GM13976 (cell line): ENCODE data around the gene FXYD6.
A peak's percentile ranks its signal among the peaks of the same experiment; 100 is the strongest.

Experiments
- DNase-seq: peaks from one replicate; pipeline ENCODE4 v3.0.0; 2012; ENCODE audit warnings: low spot score
- CTCF ChIP-seq: IDR thresholded peaks from 2 replicates; pipeline ENCODE4 v1.5.1; 2012; ENCODE audit warnings: borderline replicate concordance, mild to moderate bottlenecking; ENCODE audit not compliant: insufficient read depth; ENCODE audit errors: extremely low read depth, missing control alignments, control extremely low read depth
- in situ Hi-C: fragments of 300-500 bp; cut with MboI; formaldehyde crosslinking; loops from one replicate; pipeline ENCODE4 v1.12.0; 2022; ENCODE audit warnings: low sequenced_read_pairs, mixed read lengths, inconsistent platforms; ENCODE audit not compliant: unreplicated experiment

FXYD6 gene

GRCh38 chr11:117851106-117851505 is 25.4 kb downstream of the FXYD6 start:
- in situ Hi-C loops, result no loop called here

GRCh38 chr11:117849781-117850414 is 26.6 kb downstream of the FXYD6 start:
- in situ Hi-C loops, result no loop called here
- no peak for DNase-seq
- TF ChIP-seq CTCF, result no peak

More at GRCh38 chr11:117851106-117851505, 25.4 kb downstream of the FXYD6 start:
- TF ChIP-seq CTCF, result no peak
- no peak for DNase-seq

- TF ChIP-seq CTCF, result peak; percentile 92
- DNase-seq, result peak; percentile 73
- in situ Hi-C loops, result loop anchor here (5.0 kb wide), 1 partner anchor 103 kb away; no protein-coding TSS in a partner anchor
Measured at GRCh38 chr11:117843666-117844484, 32.6 kb downstream of the FXYD6 start.

- no peak for DNase-seq
- no peak for TF ChIP-seq CTCF
- in situ Hi-C loops, result loop anchor here (5.0 kb wide), 1 partner anchor 105 kb away; no protein-coding TSS in a partner anchor
Measured at GRCh38 chr11:117842131-117842941, 34.1 kb downstream of the FXYD6 start.

GRCh38 chr11:117841551-117842031 is 34.9 kb downstream of the FXYD6 start:
- no peak for TF ChIP-seq CTCF
- in situ Hi-C loops, result loop anchor here (5.0 kb wide), 1 partner anchor 106 kb away; no protein-coding TSS in a partner anchor
- no peak for DNase-seq

- no peak for DNase-seq
- in situ Hi-C loops, result loop anchor here (5.0 kb wide), 1 partner anchor 106 kb away; no protein-coding TSS in a partner anchor
- no peak for TF ChIP-seq CTCF
Measured at GRCh38 chr11:117840881-117841550, 35.4 kb downstream of the FXYD6 start.
